Mesenchymal stem cell (in vitro differentiated cells and primary cell): ENCODE results near the gene LRP1B.

Experiments used
- DNase-seq: peaks from one replicate; pipeline ENCODE4 v3.0.0-alpha.2; 2013
- H2AFZ ChIP-seq: one replicate; pipeline ENCODE4 v1.6.1; 2013; ENCODE audit warnings: low read depth, mild to moderate bottlenecking, control low read depth, inconsistent platforms, low read length, moderate library complexity
- H2AK5ac ChIP-seq: 2 replicates; pipeline ENCODE4 v1.6.1; 2013; ENCODE audit warnings: low read length, moderate library complexity, mild to moderate bottlenecking, inconsistent platforms; ENCODE audit not compliant: severe bottlenecking
- H2BK120ac ChIP-seq: one replicate; pipeline ENCODE4 v1.6.1; 2013; ENCODE audit warnings: low read depth, mild to moderate bottlenecking, inconsistent platforms, low read length, moderate library complexity
- H2BK12ac ChIP-seq, 2 experiments: one replicate each; pipeline ENCODE4 v1.6.1; 2013; ENCODE audit warnings: inconsistent platforms in 2 of 2, low read length in 2 of 2, mild to moderate bottlenecking in 2 of 2, moderate library complexity in 2 of 2, control low read depth in 1 of 2
- H2BK15ac ChIP-seq: one replicate; pipeline ENCODE4 v1.6.1; 2013; ENCODE audit warnings: mild to moderate bottlenecking, low read depth, inconsistent platforms; ENCODE audit not compliant: poor library complexity, severe bottlenecking
- H2BK5ac ChIP-seq: 2 replicates; pipeline ENCODE4 v1.6.1; 2013; ENCODE audit warnings: low read depth, mild to moderate bottlenecking, low read length, control low read depth, inconsistent platforms; ENCODE audit not compliant: poor library complexity, severe bottlenecking
- H3K14ac ChIP-seq, 2 experiments: one replicate each; pipeline ENCODE4 v1.6.1; 2013; ENCODE audit warnings: inconsistent platforms in 2 of 2, low read length in 2 of 2, control low read depth in 1 of 2, mild to moderate bottlenecking in 1 of 2, moderate library complexity in 1 of 2
- H3K18ac ChIP-seq, 2 experiments: one replicate each; pipeline ENCODE4 v1.6.1; 2013; ENCODE audit warnings: inconsistent platforms in 2 of 2, low read length in 2 of 2, control low read depth in 1 of 2, low read depth in 1 of 2, mild to moderate bottlenecking in 1 of 2
- H3K23ac ChIP-seq, 2 experiments: one replicate each; pipeline ENCODE4 v1.6.1; 2013; ENCODE audit warnings: inconsistent platforms in 2 of 2, low read length in 2 of 2, mild to moderate bottlenecking in 2 of 2, moderate library complexity in 2 of 2, control low read depth in 1 of 2
- H3K27ac ChIP-seq: 2 replicates; pipeline ENCODE4 v1.5.1; 2013; ENCODE audit warnings: mild to moderate bottlenecking, moderate library complexity, low read length, control low read depth, inconsistent platforms; ENCODE audit not compliant: poor library complexity, severe bottlenecking
- H3K27me3 ChIP-seq, 2 experiments: 2 replicates each; pipeline versions ENCODE4 v1.6.1 to v1.7.0; 2013; ENCODE audit warnings: low read length in 2 of 2, mild to moderate bottlenecking in 2 of 2, moderate library complexity in 2 of 2, control low read depth in 1 of 2, inconsistent platforms in 1 of 2; ENCODE audit not compliant: control insufficient read depth in 1 of 2, insufficient read depth in 1 of 2
- H3K36me3 ChIP-seq, 2 experiments: 2 replicates each; pipeline versions ENCODE4 v1.6.1 to v1.7.0; 2013; ENCODE audit warnings: low read length in 2 of 2, control low read depth in 1 of 2, inconsistent platforms in 1 of 2, low read depth in 1 of 2, mild to moderate bottlenecking in 1 of 2; ENCODE audit not compliant: insufficient read depth in 2 of 2, control insufficient read depth in 1 of 2
- H3K4ac ChIP-seq, 2 experiments: one replicate each; pipeline ENCODE4 v1.6.1; 2013; ENCODE audit warnings: inconsistent platforms in 2 of 2, low read length in 2 of 2, mild to moderate bottlenecking in 2 of 2, moderate library complexity in 2 of 2, control low read depth in 1 of 2, low read depth in 1 of 2
- H3K4me1 ChIP-seq: 2 replicates; pipeline ENCODE4 v1.6.1; 2013; ENCODE audit warnings: low read depth, low read length, control low read depth; ENCODE audit not compliant: control insufficient read depth, insufficient read depth
- H3K4me2 ChIP-seq: 2 replicates; pipeline ENCODE4 v1.6.1; 2013; ENCODE audit warnings: low read length, mild to moderate bottlenecking, inconsistent platforms; ENCODE audit not compliant: poor library complexity, severe bottlenecking
- H3K4me3 ChIP-seq, 2 experiments: 2 replicates each; pipeline versions ENCODE4 v1.5.1 to v1.7.0; 2013; ENCODE audit warnings: low read length in 2 of 2, mild to moderate bottlenecking in 2 of 2, control low read depth in 1 of 2, low read depth in 1 of 2; ENCODE audit not compliant: insufficient read depth in 1 of 2
- H3K79me1 ChIP-seq: replicated peaks from 2 replicates; pipeline ENCODE4 v1.6.1; 2013; ENCODE audit warnings: mild to moderate bottlenecking, control low read depth, low read length, inconsistent platforms; ENCODE audit not compliant: poor library complexity, severe bottlenecking
- H3K9ac ChIP-seq: 2 replicates; pipeline ENCODE4 v1.7.0; 2013; ENCODE audit warnings: mild to moderate bottlenecking, low read length, moderate library complexity
- H3K9me3 ChIP-seq: 2 replicates; pipeline ENCODE4 v1.7.0; 2013; ENCODE audit warnings: mild to moderate bottlenecking, low read length; ENCODE audit not compliant: control insufficient read depth
- H4K8ac ChIP-seq: one replicate; pipeline ENCODE4 v1.6.1; 2013; ENCODE audit warnings: inconsistent platforms, mild to moderate bottlenecking, low read length, moderate library complexity
- H4K91ac ChIP-seq: one replicate; pipeline ENCODE4 v1.6.1; 2013; ENCODE audit warnings: mild to moderate bottlenecking, low read length, inconsistent platforms
- WGBS: methylation state at CpG from one replicate; pipeline ENCODE4 v1.1.7; 2013; ENCODE audit warnings: mixed read lengths; 5-methylcytosine and 5-hydroxymethylcytosine counted together

LRP1B gene

DNA sequence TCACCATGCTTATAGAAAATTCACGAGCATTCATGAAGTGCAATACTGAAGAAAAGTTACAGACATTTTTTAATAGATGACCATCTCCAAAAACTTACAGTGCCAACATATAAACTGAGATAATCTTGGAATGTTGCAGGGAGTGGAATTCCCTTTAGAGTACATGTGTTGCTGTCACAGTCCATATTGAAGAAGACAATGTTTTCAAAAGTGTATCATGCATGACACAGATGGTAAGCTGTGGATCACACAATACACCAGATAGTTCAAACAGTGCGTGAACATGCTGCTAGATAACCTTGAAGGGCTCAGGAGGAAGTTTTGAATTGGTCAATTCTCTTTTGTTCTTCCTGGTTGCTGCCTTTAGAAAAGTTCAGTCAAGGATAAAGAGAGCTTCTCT is 1706.3 kb downstream of the LRP1B start:
- Histone ChIP-seq H2BK15ac (no peak overlapping the region), H3K4ac (no peak overlapping the region), H3K9me3 (no peaks in the 10 kb centered on the region), H3K4me2 (no peak overlapping the region), H3K4me1 (no peaks in the 10 kb centered on the region), H2AK5ac (no peak overlapping the region), H3K36me3 (no peaks in the 10 kb centered on the region), H3K9ac (no peak overlapping the region), H3K18ac (no peak overlapping the region), H2BK5ac (no peak overlapping the region), H3K27me3 (no peaks in the 10 kb centered on the region), H3K14ac (no peak overlapping the region), H4K8ac (no peak overlapping the region), H2AFZ (no peak overlapping the region), H2BK120ac (no peak overlapping the region), H4K91ac (no peak overlapping the region), H3K27ac (no peak overlapping the region), H3K79me1 (no peaks in the 10 kb centered on the region), H3K23ac (no peak overlapping the region), H3K4me3 (no peak overlapping the region), H2BK12ac (no peak overlapping the region)
- 88% methylated on average over 1 of the region's 2 CpGs for WGBS
- no peak for DNase-seq

- no peak overlapping the region for H3K9ac ChIP-seq
- H3K36me3 ChIP-seq = no peaks in the 10 kb centered on the region
- H3K4ac ChIP-seq = no peak overlapping the region
- no peaks in the 10 kb centered on the region for H3K79me1 ChIP-seq
- no peak overlapping the region for H3K18ac ChIP-seq
- H4K8ac ChIP-seq = no peak overlapping the region
- no peak overlapping the region for H2BK120ac ChIP-seq
- no peak overlapping the region for H2AFZ ChIP-seq
- no peak overlapping the region for H3K27ac ChIP-seq
- no peak overlapping the region for H3K14ac ChIP-seq
- H3K23ac ChIP-seq = no peak overlapping the region
- H3K4me2 ChIP-seq = no peak overlapping the region
- no peak for DNase-seq
- no peak overlapping the region for H3K4me3 ChIP-seq
- H2BK12ac ChIP-seq = no peak overlapping the region
- no peak overlapping the region for H4K91ac ChIP-seq
- WGBS = 98% methylated on average over 4 of the region's 7 CpGs
- H3K9me3 ChIP-seq = no peaks in the 10 kb centered on the region
- H2AK5ac ChIP-seq = no peak overlapping the region
- H2BK15ac ChIP-seq = no peak overlapping the region
- H3K27me3 ChIP-seq = no peaks in the 10 kb centered on the region
- H2BK5ac ChIP-seq = no peak overlapping the region
- H3K4me1 ChIP-seq = no peaks in the 10 kb centered on the region
These were observed 1708.1 kb downstream of the LRP1B start for GRCh38 chr2:140422759-140423158.

DNA sequence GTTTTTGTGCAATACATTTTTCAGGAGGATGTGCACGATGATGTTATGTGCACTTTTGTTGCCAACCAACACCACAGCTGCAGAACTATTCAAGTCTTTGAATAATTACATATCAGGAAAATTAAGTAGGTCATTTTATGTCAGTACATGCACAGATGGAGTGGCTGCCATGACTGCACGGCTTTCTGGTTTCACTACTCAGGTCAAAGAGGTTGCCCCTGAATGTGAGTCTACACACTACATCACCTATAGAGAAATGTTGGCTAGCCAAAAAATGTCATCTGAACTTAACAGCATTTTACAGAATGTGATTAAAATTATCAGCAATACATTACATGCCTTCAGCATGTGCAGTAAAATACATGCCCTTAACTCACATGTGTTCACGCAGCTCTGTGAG is 1713.3 kb downstream of the LRP1B start:
- Histone ChIP-seq H3K79me1 (no peaks in the 10 kb centered on the region), H4K8ac (no peak overlapping the region), H3K14ac (no peak overlapping the region), H2AFZ (no peak overlapping the region), H3K4ac (no peak overlapping the region), H3K27me3 (no peaks in the 10 kb centered on the region), H3K27ac (no peak overlapping the region), H3K4me1 (no peaks in the 10 kb centered on the region), H2AK5ac (no peak overlapping the region), H3K9me3 (no peaks in the 10 kb centered on the region), H2BK120ac (no peak overlapping the region), H3K9ac (no peak overlapping the region), H2BK15ac (no peak overlapping the region), H2BK5ac (no peak overlapping the region), H4K91ac (no peak overlapping the region), H3K18ac (no peak overlapping the region), H3K4me2 (no peak overlapping the region), H3K23ac (no peak overlapping the region), H3K36me3 (no peaks in the 10 kb centered on the region), H3K4me3 (no peak overlapping the region), H2BK12ac (no peak overlapping the region)
- WGBS = 100% methylated on average over 2 of the region's 3 CpGs
- no peak for DNase-seq

GRCh38 chr2:140416577-140416976 is 1714.2 kb downstream of the LRP1B start:
- Histone ChIP-seq H3K4me2 (no peak overlapping the region), H3K18ac (no peak overlapping the region), H3K14ac (no peak overlapping the region), H2BK120ac (no peak overlapping the region), H3K36me3 (no peaks in the 10 kb centered on the region), H3K4ac (no peak overlapping the region), H2AK5ac (no peak overlapping the region), H2BK5ac (no peak overlapping the region), H3K9me3 (no peaks in the 10 kb centered on the region), H3K27me3 (no peaks in the 10 kb centered on the region), H3K4me1 (no peaks in the 10 kb centered on the region), H3K9ac (no peak overlapping the region), H3K79me1 (no peaks in the 10 kb centered on the region), H2BK15ac (no peak overlapping the region), H4K8ac (no peak overlapping the region), H3K27ac (no peak overlapping the region), H3K4me3 (no peak overlapping the region), H3K23ac (no peak overlapping the region), H4K91ac (no peak overlapping the region), H2AFZ (no peak overlapping the region), H2BK12ac (no peak overlapping the region)
- 91% methylated on average over 1 of the region's 1 CpG for WGBS
- DNase-seq = no peak
